Lung microvascular endothelial cell (primary cell): ENCODE measurements around the gene XPC. TPM values are rescaled to one million over a fixed set of nuclear protein-coding genes. Genes with fewer than 3 reads are reported as not detected.

Experiments used
- DNase-seq, 2 donors: peaks; one replicate each; pipeline versions ENCODE4 v3.0.0 to v3.0.0-alpha.2; 2010; ENCODE audit warnings: low read depth in 2 of 2
- total RNA-seq: library from RNA; depleted of rRNA; stranded (reverse); fragments of >200 nt; gene quantifications from 2 replicates; pipeline ENCODE4 v1.2.1, GENCODE V29; 2014

Gene XPC
- total RNA-seq, 1 donor from 2014 or later: 26.0 TPM

DNA sequence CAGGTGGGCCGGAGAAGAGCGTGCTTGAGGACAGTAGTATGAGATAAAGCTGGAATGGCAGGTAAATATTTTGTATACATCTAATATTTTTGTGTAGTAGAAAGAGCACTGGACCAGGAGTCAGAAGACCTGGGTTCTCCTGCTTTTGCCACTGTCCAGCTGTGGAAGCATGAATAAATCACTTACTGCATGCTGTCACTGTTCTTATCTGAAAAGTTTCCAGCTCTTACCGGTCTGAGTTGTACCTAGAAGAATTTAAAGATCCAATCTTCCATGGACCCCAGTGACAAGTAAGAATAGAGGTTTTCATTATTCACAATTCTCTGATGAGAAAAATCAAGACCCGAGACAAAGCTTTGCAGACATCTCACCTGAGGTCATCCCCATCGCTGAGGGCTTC is 5.9 kb downstream of the XPC start:
- DNase-seq: no peak

DNA sequence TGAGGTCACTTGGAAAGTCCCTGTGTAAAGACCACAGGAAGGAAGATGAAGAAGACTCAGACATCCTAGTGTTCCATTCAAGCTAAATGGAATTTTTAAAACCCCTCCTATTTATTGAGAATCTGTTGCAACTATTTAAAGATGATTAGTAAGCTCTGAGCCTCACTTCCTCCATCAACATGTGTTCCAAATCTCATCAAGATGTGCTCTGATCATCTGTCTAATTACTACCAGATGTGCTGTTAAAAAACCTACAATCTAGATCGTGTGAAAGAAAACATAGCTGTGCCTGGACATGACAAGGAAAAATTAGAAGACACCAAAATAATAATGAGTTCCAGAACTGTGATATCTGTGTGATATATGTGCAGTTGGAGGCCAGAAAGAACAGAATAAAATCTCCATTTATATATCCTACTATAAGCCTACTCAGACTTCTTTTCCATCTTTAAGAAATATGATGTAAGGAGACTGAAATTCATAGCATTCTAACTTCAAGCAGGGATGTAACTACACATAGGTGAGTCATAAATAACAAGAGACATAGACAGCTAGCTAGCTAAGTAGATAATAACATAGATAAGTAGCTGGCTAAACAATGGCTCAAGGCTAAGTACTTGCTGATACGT is 7.8 kb downstream of the XPC start:
- DNase-seq: peak in 1 of 2 donors; percentile 82

- DNase-seq: no peak
Measured at GRCh38 chr3:14169871-14170270, 8.5 kb downstream of the XPC start.

GRCh38 chr3:14169435-14169834 is 9.0 kb downstream of the XPC start:
- DNase-seq: no peak

DNA sequence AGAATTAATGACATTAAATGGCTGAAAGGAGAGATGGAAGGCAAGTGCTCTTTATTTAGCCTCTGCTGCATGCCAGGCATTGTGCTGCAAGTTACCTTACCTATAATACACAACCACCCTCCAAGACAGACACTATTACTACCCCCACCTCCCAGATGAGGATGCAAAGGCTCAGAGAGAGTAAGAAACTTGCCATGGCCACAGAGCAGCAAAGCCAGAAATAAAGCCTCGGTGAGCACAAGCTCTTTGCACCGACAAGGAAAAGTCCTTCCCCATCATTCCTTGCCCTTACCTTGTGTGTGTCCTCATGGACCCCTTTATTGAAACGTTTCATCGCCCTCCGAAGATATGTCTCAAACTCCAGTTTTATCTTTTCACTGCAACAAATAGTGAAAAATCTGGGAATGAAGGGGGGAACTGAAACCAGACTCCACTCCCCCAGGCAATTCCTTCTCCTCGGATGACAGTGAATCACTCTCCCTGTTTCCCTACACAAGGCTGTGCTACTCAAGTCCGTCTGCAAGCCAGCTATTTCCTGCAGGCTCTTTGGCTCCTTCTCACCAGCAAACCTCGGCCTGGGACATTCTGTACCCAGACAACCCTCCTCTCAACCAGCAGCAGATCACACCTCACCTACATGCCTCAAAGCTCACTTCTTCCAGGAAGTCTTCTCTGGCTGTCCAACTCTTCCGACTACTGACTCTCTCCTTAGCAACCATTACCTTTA is 11.4 kb downstream of the XPC start:
- DNase-seq: peak in 1 of 2 donors; percentile 71

DNA sequence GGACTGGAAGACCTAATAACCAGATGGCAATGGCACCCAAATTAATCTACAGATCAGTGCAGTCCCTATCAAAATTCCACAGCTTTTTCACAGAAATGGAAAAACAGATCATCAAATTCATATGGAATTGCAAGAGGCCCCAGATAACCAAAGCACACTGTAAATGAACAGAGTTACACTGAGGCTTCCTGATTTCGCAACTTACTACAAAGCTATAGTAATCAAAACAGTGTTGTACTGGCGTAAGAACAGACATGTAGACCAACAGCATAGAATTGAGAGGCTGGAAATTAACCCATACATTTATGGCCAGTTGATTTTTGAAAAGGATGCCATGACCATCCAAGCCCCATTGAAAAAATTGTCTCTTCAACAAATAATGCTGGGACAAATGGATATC is 16.2 kb downstream of the XPC start:
- peak in 1 of 2 donors; percentile 14 for DNase-seq

DNA sequence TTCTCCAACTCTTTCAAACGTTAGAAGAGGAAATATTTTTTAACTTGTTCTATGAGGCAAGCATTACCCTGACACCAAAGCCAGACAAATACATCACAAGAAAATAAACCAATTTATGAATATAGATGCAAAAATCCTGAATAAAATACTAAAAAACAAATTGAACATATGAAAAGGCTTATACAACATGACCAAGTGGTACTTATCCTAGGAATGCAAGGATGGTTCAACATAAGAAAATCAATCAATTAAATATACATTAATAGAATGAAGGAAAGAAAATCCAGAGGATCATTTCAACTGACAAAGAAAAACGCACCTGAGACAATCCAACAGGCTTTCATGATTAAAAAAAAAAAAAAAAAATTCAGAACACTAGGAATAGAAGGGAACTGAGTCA is 17.1 kb downstream of the XPC start:
- no peak for DNase-seq

DNA sequence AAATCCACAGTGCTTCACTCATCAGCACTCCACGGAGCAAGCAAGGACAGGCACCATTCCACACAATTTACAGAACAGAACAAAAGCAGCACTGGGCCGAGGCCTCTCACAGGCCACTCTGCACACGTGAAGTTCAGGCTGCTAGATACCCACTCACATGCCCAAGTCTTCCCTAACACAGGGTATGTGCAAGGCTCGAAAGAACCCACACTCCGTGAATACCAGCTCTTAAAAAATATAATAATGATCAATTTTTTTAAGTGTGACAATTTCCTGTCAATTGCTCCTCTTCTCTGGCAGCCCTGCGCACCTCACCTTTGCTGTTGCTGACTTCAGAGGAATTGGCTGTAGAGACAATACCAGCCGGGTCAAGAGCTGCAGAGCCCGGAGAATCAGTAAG is 19.0 kb downstream of the XPC start:
- no peak for DNase-seq

DNA sequence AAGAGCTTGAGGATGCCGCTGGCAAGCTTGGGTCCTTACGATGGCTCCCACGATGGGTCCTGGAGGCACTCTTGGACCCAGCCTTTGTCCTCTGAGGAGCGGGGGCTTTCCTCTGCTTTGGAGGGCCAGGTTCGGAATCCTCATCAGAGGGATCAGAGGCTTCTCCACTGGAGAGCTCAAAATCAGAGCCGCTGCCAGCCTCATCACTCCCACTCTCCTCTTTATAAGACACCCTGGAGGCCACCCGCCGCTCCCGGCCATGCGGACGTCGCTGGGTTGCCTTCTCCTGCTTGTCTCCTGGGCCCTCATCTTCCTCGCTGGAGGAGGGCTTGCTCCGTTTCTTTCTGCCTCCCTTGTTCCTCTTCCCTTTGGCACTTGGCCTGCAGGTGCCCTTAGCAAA is 20.0 kb downstream of the XPC start:
- no peak for DNase-seq

DNA sequence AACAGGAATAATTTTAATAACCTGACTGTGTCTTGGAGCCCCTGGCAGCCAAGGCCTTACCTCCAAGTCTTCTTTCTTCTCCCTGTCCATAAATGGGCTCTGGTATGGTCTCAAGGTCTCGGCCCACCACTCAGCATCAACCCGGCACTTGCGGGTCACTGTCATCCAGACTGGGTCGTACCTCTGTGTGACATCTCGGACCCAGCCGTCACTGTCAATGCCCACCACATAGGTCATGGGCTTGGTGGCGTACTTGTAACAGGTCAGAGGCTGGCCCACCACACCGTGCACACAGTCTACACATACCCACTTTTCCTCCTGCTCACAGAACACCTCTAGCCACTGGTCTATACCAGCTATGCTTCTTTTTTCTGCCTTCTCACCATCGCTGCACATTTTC is 20.4 kb downstream of the XPC start:
- DNase-seq: no peak

DNA sequence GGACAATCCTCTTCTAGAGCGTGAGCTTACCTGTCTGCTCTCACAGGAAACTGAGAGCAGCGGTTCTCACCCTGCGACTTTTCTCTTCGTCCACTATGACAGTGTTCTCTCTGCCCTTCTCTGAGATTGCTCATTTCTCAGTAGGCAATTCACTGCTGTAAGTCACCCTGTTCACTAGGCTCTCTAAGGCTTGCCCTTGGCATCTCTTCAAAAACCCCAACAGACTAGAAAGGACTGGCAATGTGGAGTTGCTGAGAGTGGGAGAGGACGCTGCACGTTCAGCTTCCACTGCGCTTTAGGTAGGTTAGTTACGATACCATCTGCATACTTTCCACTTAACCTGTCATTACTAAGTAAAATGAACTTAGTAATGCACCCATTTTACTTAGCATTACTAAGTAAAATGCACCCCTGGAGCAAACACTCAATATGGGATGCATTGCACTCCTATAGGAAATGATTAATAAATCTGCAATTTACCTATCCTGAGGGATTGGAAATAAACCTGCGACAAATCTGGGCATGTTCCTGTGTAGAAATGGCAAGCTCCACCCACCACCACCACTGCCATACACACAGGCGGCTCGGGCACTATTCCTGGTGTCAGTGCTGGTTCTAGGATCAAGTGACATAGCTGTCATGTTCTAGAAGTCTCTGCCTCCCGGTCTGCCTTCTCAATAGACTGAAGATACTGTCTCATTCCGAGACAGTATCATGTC is 21.4 kb downstream of the XPC start:
- DNase-seq: no peak

DNA sequence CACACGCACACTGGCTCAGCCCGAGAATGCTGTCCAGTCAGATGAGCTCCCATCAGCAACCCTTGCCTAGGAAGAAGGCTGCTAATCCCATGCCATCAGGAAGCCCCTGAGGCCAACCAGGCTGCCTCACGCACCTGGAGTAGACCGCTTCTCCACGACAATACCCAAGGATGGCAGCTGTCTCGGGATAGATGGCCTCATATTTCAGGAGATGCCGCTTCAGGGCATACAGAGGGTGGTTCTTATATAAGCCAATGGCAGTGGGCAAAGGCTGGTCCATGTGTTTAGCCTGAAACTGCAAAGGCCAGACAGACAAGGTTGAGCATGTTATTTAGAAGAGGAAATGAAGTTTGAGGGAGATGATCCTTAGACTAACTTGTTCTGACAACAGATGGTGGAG is 22.2 kb downstream of the XPC start:
- DNase-seq: no peak

DNA sequence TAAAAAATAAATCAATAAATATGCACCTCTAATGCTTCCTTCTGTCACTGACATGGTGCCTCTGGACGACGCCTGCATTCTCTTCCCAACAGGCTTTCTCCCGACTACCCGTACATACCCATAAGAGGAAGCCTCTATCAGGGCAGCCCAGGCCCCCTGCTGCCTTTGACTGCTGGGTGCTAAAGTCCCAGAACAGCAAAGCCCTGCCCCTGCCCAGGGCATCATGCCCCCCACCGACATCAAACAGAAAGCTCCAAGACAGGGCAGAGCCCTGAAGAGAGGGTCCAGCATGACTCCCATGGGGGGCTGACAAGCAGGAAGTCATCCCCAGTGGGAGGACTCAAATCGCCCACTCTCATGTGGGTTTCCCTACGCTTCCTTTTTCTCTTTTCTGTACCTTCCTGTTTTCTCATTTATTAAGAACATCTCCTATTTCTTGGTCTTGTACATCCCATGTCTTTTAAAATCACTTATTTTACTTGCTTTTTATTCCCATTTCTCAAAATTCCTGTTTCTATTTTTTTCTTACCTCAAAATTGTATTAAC is 23.4 kb downstream of the XPC start:
- DNase-seq: no peak

GRCh38 chr3:14154276-14154675 is 24.1 kb downstream of the XPC start:
- peak; percentile 44 to 50 for DNase-seq

DNA sequence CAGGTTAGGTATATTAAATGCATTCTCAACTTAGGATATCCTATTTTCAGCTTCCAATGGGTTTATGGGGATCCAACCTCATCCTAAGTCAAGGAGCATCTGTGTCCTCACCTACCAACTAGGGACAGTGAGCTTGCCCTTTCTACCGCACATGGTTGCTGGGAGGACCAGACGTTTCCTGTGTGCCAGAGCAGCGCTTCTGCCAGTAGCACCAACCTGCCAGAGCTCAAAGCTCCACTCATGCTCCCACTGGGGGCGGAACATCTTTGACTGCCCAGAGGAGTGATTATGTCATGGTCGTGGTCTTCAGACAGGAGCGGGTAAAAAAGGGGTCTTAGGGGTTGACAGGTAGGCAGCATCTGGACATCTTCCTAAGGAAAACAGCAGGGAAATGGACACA is 24.7 kb downstream of the XPC start:
- no peak for DNase-seq

- no peak for DNase-seq
Measured at GRCh38 chr3:14152963-14153355, 25.4 kb downstream of the XPC start.

DNA sequence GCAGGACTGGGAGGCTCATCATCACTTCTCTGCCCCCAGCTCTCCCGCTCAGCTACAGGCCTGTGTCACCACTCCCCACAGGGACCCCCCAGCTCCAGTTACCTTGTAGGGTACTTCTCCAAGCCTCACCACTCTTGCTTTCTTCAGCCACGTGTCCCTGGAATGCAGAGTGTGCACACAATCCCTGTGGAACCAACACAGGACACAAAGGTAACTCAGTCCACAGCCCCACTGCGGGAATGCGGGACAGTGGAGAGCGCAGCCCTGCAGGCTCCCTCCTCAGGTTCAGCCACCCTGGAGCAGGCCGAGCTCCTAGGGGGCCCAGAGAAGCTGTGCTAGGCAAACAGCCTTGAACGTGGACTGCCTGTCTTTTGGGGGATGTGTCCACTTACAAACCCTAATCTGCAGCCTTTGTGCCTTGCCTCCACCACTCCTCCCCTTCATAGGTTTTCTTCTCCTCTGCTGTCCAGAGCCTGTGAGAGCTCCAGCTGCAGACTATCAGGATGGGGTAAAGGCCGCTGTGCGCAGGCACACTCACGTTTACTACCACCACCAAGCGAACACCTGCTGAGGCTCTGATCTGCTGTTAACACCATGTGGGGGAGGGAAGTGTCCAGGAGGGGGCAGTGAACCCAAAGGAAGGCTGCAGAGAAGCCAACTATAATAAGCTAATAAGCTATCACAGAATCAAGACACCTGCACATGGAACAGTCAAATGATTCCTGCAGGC is 26.0 kb downstream of the XPC start:
- DNase-seq: peak; percentile 14 to 27

DNA sequence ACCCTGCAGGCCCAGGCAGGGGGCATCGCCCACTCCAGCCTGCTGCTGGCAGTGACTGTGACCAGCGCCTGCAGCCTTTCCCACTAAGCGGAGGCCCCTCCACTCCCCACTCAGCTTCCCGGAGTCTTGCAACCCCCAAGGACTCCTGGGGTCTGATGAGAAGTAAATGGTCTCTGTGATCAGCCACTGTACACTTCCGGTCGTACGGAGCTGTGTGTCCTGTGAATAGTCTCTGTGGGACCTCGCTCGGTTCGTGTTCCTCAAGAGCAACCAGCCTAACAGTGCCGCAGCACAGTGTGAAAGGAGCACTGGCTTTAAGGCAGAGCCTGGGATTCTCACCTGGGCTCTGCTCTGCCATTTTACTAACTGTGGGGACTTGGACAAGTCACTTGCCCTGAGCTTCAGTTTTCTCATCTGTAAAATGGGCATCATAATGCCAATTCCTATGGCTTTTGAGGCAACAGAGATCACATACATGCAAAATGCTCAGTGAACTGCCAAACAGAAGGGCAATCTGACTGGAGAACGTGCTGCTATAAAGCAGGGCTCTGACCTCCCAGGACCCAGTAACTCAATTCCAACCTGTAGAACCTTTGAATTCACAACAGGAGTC is 26.8 kb downstream of the XPC start:
- DNase-seq: no peak

DNA sequence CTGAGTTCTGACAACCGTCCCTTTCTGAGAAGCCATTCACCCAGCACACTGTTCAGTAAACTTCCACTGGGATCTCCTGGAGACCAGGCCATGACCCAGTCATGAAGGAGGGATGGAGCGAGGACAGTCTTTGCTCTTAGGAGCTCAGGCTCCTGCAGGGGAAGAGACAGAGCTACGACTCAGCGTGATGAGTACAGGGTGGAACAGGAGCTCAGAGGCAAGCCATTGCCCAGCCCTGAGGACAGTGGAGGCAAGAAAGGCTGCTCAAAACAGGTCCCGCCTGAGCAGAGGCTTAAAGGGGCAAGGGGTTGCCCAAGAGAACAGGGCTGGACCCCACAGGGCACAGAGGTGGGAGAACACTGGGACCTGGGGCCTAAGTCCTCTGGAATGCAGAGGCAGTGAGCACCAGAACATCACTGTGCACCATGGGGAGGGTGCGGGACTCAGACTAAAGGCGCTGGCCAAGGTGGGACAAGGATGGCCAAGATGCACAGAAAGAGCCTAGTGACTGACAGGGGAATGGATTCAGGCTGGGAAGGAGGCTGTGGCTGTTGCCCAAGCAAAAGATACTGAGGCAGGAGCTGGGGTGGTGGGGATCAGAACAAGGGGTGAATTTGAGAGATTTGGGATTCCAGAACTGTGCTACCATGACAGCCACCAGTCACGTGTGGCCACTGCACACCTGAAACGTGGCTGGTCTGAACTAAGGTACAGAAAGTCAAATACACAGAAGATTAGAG is 27.7 kb downstream of the XPC start:
- DNase-seq: no peak

- no peak for DNase-seq
Measured at GRCh38 chr3:14150078-14150477, 28.3 kb downstream of the XPC start.
